K562 (cell line): ENCODE measurements around the gene PITX1. TPM values are rescaled to one million over a fixed set of nuclear protein-coding genes. Genes with fewer than 3 reads are reported as not detected.

ENCODE experiments used
- KLF6 ChIP-seq: fragments of 250-450 bp; sonication (Bioruptor Pico); IDR thresholded peaks from 2 replicates; pipeline ENCODE4 v1.4.0; 2020; ENCODE audit warnings: mild to moderate bottlenecking, moderate library complexity, borderline replicate concordance
- NFIX ChIP-seq: fragments of 250-450 bp; sonication (Bioruptor Pico); IDR thresholded peaks from 2 replicates; pipeline ENCODE4 v1.4.0; 2020; ENCODE audit warnings: low read depth, mild to moderate bottlenecking, moderate library complexity
- polyA plus RNA-seq, 8 experiments: library from polyadenylated mRNA; depleted of rRNA in 4 of 8; stranded (reverse) in 5 of 8; unstranded in 3 of 8; fragments of >200 nt; fragmentation: Nextera tagmentation in 2 of 8; fragmentation: Illumina TruSeq in 1 of 8; extraction: Ambion mirVana in 2 of 8; extraction: Trizol in 1 of 8; gene quantifications; 2 replicates each; pipeline versions ENCODE4 v1.2.1 to v1.2.3, GENCODE V29; 2011 to 2014; ENCODE audit warnings: inconsistent platforms in 1 of 8, missing spikeins in 1 of 8
- total RNA-seq, 7 experiments: library from RNA; depleted of rRNA in 6 of 7; stranded (reverse); fragments of >200 nt in 6 of 7; fragmentation: Illumina TruSeq in 2 of 7; extraction: Trizol in 2 of 7; gene quantifications; 2 replicates each; pipeline versions ENCODE4 v1.2.1 to v1.2.3, GENCODE V29; 2011 to 2021; ENCODE audit warnings: low replicate concordance in 1 of 7
- TF ChIP-seq, protein P1 (sequence below), 3 experiments: IDR thresholded peaks in 2 of 3; conservative IDR thresholded peaks in 1 of 3; 2 replicates each; pipeline ENCODE4 v1.5.1; 2011 to 2012; ENCODE audit warnings: low read length in 3 of 3, mild to moderate bottlenecking in 3 of 3, control low read depth in 2 of 3, improper control_type of control experiment in 1 of 3, inconsistent platforms in 1 of 3, low read depth in 1 of 3, mixed read lengths in 1 of 3, moderate library complexity in 1 of 3; ENCODE audit not compliant: insufficient read depth in 2 of 3
- TF ChIP-seq, protein P2 (sequence below), 2 experiments: fragments of 450-650 bp; formaldehyde crosslinking in 1 of 2; IDR thresholded peaks; 2 replicates each; pipeline versions ENCODE4 v1.4.0 to v1.6.1; 2014 to 2020; ENCODE audit warnings: mild to moderate bottlenecking in 2 of 2, borderline replicate concordance in 1 of 2, low read depth in 1 of 2

The PITX1 gene
- total and polyA plus RNA-seq, 9 of the 15 experiments (the other 6 are each of a cell fraction or from before 2014, with no cell fraction given), result 0.13 to 88.2 (median 24.9) TPM

DNA sequence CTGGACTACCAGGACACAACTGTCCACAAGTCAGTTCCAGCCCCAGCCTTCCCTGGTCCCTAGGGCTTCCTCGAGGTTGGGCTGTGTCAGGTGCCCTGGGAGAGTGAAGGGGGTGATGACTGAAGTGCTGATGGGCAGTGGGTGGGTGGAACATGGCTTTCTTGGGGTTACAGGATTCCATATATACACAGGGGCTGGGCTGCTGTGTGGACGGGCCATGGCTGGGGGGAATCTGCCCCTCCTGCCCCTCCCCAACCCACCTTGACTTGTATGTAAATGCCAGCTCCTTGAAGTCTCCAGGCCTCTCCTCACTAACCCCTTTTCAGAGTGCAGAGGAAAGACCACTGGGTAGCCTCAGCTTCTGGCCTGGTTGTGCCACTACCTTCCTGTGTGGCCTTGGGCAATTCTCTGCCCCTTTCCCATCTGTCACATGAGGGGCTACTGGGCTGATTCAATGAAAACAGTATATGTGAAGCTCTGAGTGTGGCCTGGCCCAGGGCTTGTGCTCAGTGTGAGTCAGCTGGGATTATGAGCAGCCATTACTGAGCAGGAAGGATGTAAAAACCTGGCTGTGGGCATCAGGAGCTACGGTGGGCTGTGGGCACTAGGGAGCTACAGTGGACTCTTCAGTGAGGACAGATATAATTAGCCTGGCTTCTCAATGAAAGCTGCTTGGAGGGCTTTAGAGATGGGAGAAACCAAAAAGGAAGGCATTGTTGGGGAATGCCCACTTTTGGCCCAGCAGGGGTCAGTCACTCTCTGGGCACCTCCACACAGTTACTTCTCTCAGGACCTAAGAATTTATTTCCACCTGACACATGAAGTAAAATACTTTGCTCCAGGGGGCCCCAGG, 23.3 kb downstream of the PITX1 start (continued):
- TF ChIP-seq, protein P1, sequence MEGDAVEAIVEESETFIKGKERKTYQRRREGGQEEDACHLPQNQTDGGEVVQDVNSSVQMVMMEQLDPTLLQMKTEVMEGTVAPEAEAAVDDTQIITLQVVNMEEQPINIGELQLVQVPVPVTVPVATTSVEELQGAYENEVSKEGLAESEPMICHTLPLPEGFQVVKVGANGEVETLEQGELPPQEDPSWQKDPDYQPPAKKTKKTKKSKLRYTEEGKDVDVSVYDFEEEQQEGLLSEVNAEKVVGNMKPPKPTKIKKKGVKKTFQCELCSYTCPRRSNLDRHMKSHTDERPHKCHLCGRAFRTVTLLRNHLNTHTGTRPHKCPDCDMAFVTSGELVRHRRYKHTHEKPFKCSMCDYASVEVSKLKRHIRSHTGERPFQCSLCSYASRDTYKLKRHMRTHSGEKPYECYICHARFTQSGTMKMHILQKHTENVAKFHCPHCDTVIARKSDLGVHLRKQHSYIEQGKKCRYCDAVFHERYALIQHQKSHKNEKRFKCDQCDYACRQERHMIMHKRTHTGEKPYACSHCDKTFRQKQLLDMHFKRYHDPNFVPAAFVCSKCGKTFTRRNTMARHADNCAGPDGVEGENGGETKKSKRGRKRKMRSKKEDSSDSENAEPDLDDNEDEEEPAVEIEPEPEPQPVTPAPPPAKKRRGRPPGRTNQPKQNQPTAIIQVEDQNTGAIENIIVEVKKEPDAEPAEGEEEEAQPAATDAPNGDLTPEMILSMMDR (IDR thresholded peaks at IDR 0.05 in 2 of 3, conservative IDR thresholded peaks at IDR 0.05 in 1 of 3; ENCODE audit: insufficient read depth in 2 of 3, low read depth in 1 of 3, low read length in 3 of 3), result peak; percentile 46 to 59 (median 47); a peak in 5 of 6 replicates
- TF ChIP-seq NFIX (CRISPR knock-in tag), result no peak
- TF ChIP-seq, protein P2, sequence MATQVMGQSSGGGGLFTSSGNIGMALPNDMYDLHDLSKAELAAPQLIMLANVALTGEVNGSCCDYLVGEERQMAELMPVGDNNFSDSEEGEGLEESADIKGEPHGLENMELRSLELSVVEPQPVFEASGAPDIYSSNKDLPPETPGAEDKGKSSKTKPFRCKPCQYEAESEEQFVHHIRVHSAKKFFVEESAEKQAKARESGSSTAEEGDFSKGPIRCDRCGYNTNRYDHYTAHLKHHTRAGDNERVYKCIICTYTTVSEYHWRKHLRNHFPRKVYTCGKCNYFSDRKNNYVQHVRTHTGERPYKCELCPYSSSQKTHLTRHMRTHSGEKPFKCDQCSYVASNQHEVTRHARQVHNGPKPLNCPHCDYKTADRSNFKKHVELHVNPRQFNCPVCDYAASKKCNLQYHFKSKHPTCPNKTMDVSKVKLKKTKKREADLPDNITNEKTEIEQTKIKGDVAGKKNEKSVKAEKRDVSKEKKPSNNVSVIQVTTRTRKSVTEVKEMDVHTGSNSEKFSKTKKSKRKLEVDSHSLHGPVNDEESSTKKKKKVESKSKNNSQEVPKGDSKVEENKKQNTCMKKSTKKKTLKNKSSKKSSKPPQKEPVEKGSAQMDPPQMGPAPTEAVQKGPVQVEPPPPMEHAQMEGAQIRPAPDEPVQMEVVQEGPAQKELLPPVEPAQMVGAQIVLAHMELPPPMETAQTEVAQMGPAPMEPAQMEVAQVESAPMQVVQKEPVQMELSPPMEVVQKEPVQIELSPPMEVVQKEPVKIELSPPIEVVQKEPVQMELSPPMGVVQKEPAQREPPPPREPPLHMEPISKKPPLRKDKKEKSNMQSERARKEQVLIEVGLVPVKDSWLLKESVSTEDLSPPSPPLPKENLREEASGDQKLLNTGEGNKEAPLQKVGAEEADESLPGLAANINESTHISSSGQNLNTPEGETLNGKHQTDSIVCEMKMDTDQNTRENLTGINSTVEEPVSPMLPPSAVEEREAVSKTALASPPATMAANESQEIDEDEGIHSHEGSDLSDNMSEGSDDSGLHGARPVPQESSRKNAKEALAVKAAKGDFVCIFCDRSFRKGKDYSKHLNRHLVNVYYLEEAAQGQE (IDR thresholded peaks at IDR 0.05; ENCODE audit: borderline replicate concordance), result peak; percentile 47; the same call in 1 of the 2 replicates
- TF ChIP-seq, protein P2 (CRISPR knock-in tag; IDR thresholded peaks at IDR 0.05; ENCODE audit: low read depth), result no peak
- no peak for TF ChIP-seq KLF6 (CRISPR knock-in tag)
